ENCODE measurements around the gene ABCC8.

GRCh38 chr11:17512101-17512500 lies 35.5 kb upstream of the ABCC8 start:
- TF ChIP-seq POLR2AphosphoS5 (IDR thresholded peaks at IDR 0.05; ENCODE audit: borderline replicate concordance, low read depth, low read length) (no peak), EZH2 (IDR thresholded peaks at IDR 0.05) (no peak), FOXP2 (optimal IDR thresholded peaks at IDR 0.05; ENCODE audit: control extremely low read depth, extremely low read length, insufficient read depth) (no peak)

All from SK-N-MC (cell line).